HPDE6-E6E7 (cell line): Measurements from ENCODE around the gene MOGAT2.
"Not testable (repeated sequence)": the region's sequence is repeated elsewhere in the genome, so short reads cannot be mapped to it uniquely, and the experiment has no call there.

Experiments used
- DNase-seq: peaks from one replicate; pipeline ENCODE4 v3.0.0; 2011; ENCODE audit warnings: missing footprints; ENCODE audit errors: extremely low spot score

MOGAT2 gene

DNA sequence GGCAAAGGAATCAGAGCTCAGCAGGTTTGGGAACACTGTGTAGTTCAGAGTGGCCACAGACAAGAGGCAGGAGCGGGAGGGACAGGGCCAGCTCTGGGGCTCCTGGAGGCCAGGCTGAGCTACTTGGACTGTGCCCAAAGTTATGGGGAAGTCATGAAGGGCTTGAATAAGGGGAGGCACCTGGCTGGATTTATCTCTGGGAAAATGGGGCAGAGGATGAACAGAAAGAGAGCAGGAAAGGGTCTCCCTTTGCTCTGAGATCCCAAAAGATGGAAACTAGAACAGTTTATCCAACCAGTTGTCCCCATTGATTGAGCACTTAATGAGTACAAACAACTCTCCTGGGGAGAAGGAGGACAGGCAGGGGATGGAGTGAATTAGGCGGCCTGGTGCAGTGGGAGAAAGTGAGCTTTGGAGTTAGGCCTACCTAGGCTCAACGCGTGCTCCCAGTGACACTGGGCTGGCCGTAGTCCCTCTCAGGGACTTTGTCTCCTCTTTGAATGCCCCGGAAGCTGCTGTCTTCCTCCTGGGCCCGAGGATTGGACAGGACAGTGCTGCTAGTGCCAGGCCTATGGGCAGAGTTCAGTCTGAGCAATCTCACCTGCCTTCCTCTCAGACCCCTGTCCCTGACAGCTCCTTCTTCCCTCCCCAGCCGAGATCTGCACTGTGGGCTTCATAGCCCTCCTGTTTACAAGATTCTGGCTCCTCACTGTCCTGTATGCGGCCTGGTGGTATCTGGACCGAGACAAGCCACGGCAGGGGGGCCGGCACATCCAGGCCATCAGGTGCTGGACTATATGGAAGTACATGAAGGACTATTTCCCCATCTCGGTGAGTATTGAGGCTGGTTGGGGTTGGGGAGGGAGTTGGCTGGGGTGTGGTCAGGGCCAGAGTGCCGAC lies 2.0 kb downstream of the MOGAT2 start:
- no peak for DNase-seq

DNA sequence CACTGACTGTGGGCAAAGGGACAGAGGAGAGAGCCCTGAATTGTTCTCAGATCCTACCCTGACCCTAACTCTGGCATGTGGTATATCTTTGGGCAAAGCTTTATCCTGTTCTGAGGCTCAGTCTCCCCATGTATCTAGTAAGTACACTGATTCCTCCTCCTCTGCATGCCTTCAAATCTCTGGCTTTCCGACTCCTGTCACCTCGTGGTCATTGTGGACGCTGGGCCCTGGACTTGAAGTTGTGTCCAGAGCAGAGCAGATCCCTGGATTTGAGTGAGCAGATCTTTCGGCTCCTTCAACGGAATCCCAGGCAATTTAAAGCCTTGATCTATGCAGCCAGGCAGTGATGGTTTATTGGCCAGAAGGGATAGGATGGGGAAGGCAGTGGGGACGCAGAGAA lies 3.0 kb downstream of the MOGAT2 start:
- no peak for DNase-seq

GRCh38 chr11:75721852-75722668 lies 4.4 kb downstream of the MOGAT2 start:
- no peak for DNase-seq

DNA sequence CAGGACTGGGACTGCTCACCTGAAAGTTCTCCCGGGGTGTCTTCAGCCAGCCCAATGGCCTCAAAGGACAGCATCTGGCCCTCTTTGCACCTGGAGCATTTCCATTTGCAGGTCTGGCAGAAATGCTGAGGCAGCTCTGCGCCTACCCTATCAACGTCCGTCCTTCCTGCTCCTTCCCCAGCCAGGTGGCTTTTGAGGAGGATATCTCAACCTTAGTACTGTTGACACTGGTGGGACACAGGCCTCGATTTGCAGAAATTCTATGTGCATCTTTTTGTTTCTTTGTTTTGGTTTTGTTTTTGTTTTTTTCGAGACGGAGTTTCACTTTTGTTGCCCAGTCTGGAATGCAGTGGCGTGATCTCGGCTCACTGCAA lies 5.0 kb downstream of the MOGAT2 start:
- no peak for DNase-seq

DNA sequence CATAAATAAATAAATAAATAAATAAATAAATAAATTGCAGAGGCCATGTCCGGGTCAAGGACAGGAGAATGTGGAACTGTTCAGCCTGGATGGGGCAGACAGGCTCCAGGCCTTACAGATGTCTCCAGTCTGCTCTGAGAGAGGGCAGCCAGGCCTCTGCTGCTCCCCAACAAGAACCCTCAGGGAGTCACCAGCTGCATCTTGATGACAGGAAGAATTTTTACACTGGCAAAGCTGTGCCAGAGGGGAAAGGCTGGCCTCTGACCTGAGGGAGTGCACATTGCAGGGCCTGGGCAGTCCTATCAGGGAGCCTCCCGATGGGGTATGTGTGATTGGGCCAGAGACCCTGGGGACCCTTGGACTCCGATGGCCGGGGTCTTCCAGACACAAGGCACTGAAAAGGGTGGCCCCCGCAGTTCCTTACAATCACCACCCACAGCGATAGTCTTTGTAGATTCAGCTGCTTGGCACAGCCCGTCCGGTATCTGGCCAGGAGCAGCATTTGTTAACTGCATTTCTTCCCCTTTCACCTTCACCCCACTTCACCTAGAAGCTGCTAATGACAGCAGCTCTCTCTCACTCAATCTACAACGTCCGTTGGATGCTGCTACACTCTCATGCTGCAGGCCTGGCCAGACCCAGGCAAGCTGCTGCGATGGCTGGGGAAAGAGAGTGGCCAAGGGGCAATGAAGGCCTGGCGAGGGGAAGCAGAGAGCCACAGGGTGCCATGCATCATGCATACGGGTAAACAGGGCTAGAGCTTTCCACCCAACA lies 8.1 kb downstream of the MOGAT2 start:
- no peak for DNase-seq

- DNase-seq: no peak
Measured at GRCh38 chr11:75728992-75729391, 11.4 kb downstream of the MOGAT2 start.

DNA sequence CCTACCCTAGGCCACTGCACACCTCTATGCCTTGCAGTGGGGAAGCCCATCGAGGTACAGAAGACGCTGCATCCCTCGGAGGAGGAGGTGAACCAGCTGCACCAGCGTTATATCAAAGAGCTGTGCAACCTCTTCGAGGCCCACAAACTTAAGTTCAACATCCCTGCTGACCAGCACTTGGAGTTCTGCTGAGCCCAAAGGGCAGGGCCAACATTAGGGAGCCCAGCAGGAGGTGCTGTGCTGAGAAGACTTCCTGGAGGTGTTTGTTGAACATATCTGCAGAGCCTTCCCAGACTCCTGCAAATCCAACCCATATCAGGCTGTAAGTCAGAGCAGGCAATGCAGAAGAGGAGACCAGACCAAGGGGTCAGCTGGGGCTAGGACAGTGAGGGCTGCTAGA lies 13.5 kb downstream of the MOGAT2 start:
- no peak for DNase-seq

GRCh38 chr11:75733071-75733430 lies 15.4 kb downstream of the MOGAT2 start:
- no peak for DNase-seq

DNA sequence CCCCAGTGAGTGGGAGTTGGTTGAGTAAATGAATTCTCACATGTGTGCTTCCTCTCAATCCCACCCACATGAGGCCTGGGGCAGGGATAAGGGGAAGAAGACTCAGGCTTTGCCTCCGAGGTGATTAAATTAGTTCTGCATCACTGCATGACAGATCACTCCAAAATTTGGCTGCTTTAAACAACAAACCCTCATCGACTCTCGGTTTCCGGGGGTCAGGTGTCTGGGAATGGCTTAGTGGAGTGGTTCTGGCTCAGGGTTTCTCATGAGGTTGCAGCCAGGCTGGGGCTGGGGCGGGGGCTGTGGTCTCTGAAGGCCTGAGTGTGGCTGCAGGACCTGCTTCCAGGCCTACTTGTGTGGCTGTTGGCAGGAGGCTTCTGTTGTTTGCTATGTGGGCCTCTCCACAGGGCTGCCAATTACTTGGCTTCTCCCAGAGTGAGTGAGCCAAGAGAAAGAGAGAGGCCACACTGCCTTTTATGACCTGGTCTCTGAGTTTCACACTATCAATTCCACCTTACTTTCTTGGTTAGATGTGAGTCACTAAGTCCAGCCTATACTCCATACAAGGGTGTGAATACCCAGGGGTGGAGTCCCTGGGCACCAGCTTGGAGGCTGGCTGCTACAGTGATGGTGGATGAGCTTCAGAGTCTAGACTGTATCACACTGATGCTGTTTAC lies 15.9 kb downstream of the MOGAT2 start:
- DNase-seq: no peak

- no peak for DNase-seq
Measured at GRCh38 chr11:75734491-75735180, 17.0 kb downstream of the MOGAT2 start.

GRCh38 chr11:75735181-75735845 lies 17.7 kb downstream of the MOGAT2 start:
- no peak for DNase-seq

- DNase-seq: no peak
Measured at GRCh38 chr11:75737314-75737713, 19.7 kb downstream of the MOGAT2 start.

- DNase-seq: no peak
Measured at GRCh38 chr11:75740681-75741080, 23.0 kb downstream of the MOGAT2 start.

GRCh38 chr11:75743159-75743558 lies 25.5 kb downstream of the MOGAT2 start:
- not testable (repeated sequence) for DNase-seq

DNA sequence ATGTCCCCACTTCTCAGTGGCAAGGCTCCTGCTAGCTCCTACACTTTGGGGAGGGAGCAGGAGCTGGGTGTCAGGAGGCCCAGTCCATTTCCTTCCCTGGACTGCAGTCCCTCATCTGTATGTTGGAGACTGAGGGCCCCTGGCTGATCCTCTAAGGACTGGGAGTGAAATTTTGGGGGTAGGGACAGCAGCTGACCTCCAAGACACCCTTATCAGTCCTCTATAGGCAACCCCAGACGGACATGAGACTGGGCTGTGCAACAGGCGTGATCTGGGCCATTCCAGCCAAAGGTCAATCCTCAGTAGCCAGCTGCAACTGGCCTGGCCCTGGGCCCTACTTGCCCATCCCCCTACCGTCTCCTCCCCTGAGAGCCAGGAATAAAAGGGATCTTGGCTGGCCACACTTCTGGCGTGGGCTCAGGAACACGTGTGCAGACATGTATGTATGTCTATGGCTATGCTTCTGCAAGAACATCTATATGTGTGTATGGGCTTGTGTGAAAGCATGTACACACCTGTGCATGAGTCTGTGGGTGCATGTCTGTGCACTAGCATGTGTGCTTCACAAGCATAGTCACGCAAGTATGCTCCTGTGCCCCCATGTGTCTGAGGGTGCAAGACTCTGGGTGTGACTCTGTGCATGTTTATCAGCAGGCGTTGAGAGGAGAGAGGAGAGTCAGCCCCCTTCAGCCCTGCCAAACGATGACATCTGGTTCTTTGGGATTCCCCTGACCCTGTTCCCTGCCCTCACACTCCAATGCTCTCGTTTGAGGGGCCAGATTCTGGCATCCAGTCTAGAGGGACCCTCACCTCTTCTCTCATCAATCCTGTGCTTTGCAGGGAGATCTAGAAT lies 26.3 kb downstream of the MOGAT2 start:
- no peak for DNase-seq

DNA sequence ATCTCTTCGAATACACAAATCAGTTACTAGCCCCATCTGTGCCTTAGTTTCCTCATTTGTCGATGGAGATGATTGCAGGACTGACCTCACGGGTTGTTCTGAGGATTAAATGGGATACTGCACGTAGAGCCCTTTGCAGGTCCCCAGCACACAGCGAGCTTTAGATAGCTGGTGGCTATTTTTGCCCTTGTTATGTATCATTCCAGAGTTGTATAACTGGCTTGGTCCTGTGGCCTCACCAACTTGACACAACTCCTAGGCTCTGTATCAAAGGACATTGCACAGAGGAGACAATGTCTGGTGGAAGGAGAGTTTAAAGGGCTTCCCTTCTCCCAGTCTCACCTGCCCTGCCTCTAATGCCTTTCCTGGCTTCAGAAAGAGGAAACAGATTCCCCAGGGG lies 28.2 kb downstream of the MOGAT2 start:
- no peak for DNase-seq

DNA sequence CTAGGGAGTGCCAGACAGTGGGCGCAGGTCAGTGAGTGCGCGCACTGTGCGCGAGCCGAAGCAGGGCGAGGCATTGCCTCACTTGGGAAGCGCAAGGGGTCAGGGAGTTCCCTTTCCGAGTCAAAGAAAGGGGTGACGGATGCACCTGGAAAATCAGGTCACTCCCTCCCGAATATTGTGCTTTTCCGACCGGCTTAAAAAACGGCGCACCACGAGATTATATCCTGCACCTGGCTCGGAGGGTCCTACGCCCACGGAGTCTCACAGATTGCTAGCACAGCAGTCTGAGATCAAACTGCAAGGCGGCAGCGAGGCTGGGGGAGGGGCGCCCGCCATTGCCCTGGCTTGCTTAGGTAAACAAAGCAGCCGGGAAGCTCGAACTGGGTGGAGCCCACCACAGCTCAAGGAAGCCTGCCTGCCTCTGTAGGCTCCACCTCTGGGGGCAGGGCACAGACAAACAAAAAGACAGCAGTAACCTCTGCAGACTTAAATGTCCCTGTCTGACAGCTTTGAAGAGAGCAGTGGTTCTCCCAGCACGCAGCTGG lies 31.2 kb downstream of the MOGAT2 start:
- not testable (repeated sequence) for DNase-seq

DNA sequence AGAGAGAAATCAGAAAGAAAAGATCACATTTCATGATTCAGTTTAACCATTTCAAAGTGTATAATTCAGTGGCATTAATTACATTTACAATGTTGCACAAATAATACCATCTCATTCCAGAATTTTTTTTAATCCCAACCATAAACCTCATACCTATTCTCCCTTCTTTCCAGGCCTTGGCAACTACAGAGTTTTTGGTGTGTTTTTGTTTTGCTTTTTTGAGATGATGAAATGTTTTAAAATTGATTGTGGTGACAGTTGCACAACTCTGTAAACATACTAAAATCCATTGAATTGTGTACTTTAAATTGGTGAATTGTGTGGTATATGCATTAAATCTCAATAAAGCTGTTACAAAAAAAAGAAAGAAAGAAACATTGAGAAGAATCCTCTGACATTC lies 37.3 kb downstream of the MOGAT2 start:
- not testable (repeated sequence) for DNase-seq

DNA sequence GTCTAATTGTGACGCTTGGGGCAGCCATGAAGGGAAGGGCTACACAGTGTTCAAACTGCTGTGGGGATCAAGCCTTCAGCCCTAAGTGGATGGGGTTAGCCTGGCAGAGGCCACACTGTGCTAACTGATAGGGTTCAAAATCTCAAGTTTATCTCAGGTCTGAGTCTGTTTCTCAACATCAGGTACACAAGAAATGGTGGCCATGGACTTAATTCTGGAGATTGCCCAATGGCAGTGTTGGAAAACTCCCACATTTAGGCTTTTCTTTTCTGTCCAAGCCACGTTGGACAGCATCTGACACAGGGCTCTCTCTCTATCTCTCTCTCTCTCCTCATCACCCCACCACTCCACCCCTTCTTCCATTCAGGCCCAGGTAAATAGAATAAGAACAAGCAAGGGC lies 40.0 kb downstream of the MOGAT2 start:
- no peak for DNase-seq
